Fibroblast of lung (primary cell): ENCODE data around the gene WDR43.

Experiments used
- EZH2 ChIP-seq: IDR thresholded peaks from 2 replicates; pipeline ENCODE4 v1.5.1; 2012; ENCODE audit warnings: low read length, control low read depth, mild to moderate bottlenecking; ENCODE audit errors: missing control alignments
- TF ChIP-seq, protein P1 (sequence below), 2 donors: IDR thresholded peaks in 1 of 2; conservative IDR thresholded peaks in 1 of 2; 1 replicate in 1 of 2; 2 replicates in 1 of 2; pipeline ENCODE4 v1.5.1; 2011 to 2012; ENCODE audit warnings: low read length in 2 of 2, control low read depth in 1 of 2, inconsistent platforms in 1 of 2, low read depth in 1 of 2, mild to moderate bottlenecking in 1 of 2

- TF ChIP-seq, protein P1, sequence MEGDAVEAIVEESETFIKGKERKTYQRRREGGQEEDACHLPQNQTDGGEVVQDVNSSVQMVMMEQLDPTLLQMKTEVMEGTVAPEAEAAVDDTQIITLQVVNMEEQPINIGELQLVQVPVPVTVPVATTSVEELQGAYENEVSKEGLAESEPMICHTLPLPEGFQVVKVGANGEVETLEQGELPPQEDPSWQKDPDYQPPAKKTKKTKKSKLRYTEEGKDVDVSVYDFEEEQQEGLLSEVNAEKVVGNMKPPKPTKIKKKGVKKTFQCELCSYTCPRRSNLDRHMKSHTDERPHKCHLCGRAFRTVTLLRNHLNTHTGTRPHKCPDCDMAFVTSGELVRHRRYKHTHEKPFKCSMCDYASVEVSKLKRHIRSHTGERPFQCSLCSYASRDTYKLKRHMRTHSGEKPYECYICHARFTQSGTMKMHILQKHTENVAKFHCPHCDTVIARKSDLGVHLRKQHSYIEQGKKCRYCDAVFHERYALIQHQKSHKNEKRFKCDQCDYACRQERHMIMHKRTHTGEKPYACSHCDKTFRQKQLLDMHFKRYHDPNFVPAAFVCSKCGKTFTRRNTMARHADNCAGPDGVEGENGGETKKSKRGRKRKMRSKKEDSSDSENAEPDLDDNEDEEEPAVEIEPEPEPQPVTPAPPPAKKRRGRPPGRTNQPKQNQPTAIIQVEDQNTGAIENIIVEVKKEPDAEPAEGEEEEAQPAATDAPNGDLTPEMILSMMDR (conservative IDR thresholded peaks at IDR 0.05 in 1 of 2, IDR thresholded peaks at IDR 0.05 in 1 of 2; ENCODE audit: low read depth in 1 of 2, low read length in 2 of 2), result no peak
- TF ChIP-seq EZH2, result no peak
Observed at GRCh38 chr2:28980368-28981015, 86.0 kb downstream of the WDR43 start.
